Smooth muscle cell (in vitro differentiated cells): ENCODE measurements around the gene ATG7. TPM values are rescaled to one million over a fixed set of nuclear protein-coding genes. Genes with fewer than 3 reads are reported as not detected.

Source experiments
- DNase-seq: peaks from one replicate; lab custom pipeline; 2025; ENCODE audit not compliant: unreplicated experiment; lab: John Stamatoyannopoulos, UW
- H2AFZ ChIP-seq: fragments of 200-600 bp; sonication (generic); 2 replicates; pipeline ENCODE4 v1.6.0; 2016; ENCODE audit warnings: antibody characterized with exemption, low read depth, mild to moderate bottlenecking
- H3F3A ChIP-seq: fragments of 200-600 bp; sonication (generic); 2 replicates; pipeline ENCODE4 v1.6.0; 2017; ENCODE audit warnings: antibody characterized with exemption, low read depth
- H3K27ac ChIP-seq: fragments of 200-600 bp; sonication (generic); 2 replicates; pipeline ENCODE4 v1.5.1; 2016; ENCODE audit warnings: low read depth, mild to moderate bottlenecking
- H3K27me3 ChIP-seq: fragments of 200-600 bp; sonication (generic); 2 replicates; pipeline ENCODE4 v1.6.1; 2016; ENCODE audit warnings: low read depth, mild to moderate bottlenecking
- H3K36me3 ChIP-seq: fragments of 200-600 bp; sonication (generic); 2 replicates; pipeline ENCODE4 v1.5.1; 2016; ENCODE audit warnings: low read depth
- H3K4me1 ChIP-seq: fragments of 200-600 bp; sonication (generic); 2 replicates; pipeline ENCODE4 v1.5.1; 2016; ENCODE audit warnings: low read depth
- H3K4me2 ChIP-seq: fragments of 200-600 bp; sonication (generic); 2 replicates; pipeline ENCODE4 v1.6.0; 2016; ENCODE audit warnings: mild to moderate bottlenecking
- H3K4me3 ChIP-seq: fragments of 200-600 bp; sonication (generic); 2 replicates; pipeline ENCODE4 v1.5.1; 2016; ENCODE audit warnings: mild to moderate bottlenecking
- H3K79me2 ChIP-seq: fragments of 200-600 bp; sonication (generic); 2 replicates; pipeline ENCODE4 v1.6.0; 2016; ENCODE audit warnings: low read depth, mild to moderate bottlenecking
- H3K9ac ChIP-seq: fragments of 200-600 bp; sonication (generic); 2 replicates; pipeline ENCODE4 v1.6.0; 2016; ENCODE audit warnings: low read depth
- H3K9me3 ChIP-seq: fragments of 200-600 bp; sonication (generic); replicated peaks from 2 replicates; pipeline ENCODE4 v1.5.1; 2016; ENCODE audit warnings: low read depth
- H4K20me1 ChIP-seq: fragments of 200-600 bp; sonication (generic); 2 replicates; pipeline ENCODE4 v1.6.0; 2016; ENCODE audit warnings: low read depth
- WGBS: methylation state at CpG from one replicate; pipeline ENCODE4 v1.1.7; 2016; ENCODE audit warnings: low lambda C conversion rate; 5-methylcytosine and 5-hydroxymethylcytosine counted together
- polyA plus RNA-seq: library from polyadenylated mRNA; unstranded; fragments of >200 nt; fragmentation: Nextera tagmentation; extraction: Ambion mirVana; gene quantifications from 2 replicates; pipeline ENCODE4 v1.2.1, GENCODE V29; 2016
- total RNA-seq: library from RNA; depleted of rRNA; stranded (reverse); fragments of >200 nt; gene quantifications from 2 replicates; pipeline ENCODE4 v1.2.3, GENCODE V29; 2014
- TF ChIP-seq, protein P1 (sequence below): fragments of 200-600 bp; sonication (generic); IDR thresholded peaks from 2 replicates; pipeline ENCODE4 v1.5.1; 2017; ENCODE audit warnings: borderline replicate concordance, mild to moderate bottlenecking, antibody characterized with exemption; ENCODE audit not compliant: insufficient read depth, poor library complexity, severe bottlenecking

Gene ATG7
- total and polyA plus RNA-seq, 2 experiments from 2014 or later, result 19.4 to 40.3 TPM

DNA sequence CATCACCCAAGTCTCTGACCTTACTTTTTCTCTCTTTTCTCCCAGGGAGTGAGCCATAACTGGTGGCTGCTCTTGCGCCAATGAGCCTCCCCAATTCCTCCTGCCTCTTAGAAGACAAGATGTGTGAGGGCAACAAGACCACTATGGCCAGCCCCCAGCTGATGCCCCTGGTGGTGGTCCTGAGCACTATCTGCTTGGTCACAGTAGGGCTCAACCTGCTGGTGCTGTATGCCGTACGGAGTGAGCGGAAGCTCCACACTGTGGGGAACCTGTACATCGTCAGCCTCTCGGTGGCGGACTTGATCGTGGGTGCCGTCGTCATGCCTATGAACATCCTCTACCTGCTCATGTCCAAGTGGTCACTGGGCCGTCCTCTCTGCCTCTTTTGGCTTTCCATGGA is 13.2 kb upstream of the ATG7 start:
- DNase-seq, result no peak
- no peak overlapping the region for H3K27ac ChIP-seq
- no peaks in the 10 kb centered on the region for H3F3A ChIP-seq
- H3K4me1 ChIP-seq, result no peaks in the 10 kb centered on the region
- no peaks in the 10 kb centered on the region for H3K27me3 ChIP-seq
- H2AFZ ChIP-seq, result no peak overlapping the region
- no peaks in the 10 kb centered on the region for H3K79me2 ChIP-seq
- no peak overlapping the region for H3K9ac ChIP-seq
- no peaks in the 10 kb centered on the region for H3K9me3 ChIP-seq
- H3K4me3 ChIP-seq, result no peak overlapping the region
- 92% methylated on average over 11 of the region's 11 CpGs for WGBS
- TF ChIP-seq, protein P1, sequence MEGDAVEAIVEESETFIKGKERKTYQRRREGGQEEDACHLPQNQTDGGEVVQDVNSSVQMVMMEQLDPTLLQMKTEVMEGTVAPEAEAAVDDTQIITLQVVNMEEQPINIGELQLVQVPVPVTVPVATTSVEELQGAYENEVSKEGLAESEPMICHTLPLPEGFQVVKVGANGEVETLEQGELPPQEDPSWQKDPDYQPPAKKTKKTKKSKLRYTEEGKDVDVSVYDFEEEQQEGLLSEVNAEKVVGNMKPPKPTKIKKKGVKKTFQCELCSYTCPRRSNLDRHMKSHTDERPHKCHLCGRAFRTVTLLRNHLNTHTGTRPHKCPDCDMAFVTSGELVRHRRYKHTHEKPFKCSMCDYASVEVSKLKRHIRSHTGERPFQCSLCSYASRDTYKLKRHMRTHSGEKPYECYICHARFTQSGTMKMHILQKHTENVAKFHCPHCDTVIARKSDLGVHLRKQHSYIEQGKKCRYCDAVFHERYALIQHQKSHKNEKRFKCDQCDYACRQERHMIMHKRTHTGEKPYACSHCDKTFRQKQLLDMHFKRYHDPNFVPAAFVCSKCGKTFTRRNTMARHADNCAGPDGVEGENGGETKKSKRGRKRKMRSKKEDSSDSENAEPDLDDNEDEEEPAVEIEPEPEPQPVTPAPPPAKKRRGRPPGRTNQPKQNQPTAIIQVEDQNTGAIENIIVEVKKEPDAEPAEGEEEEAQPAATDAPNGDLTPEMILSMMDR, result no peak
- H3K36me3 ChIP-seq, result no peaks in the 10 kb centered on the region
- H3K4me2 ChIP-seq, result no peak overlapping the region
- no peaks in the 10 kb centered on the region for H4K20me1 ChIP-seq

DNA sequence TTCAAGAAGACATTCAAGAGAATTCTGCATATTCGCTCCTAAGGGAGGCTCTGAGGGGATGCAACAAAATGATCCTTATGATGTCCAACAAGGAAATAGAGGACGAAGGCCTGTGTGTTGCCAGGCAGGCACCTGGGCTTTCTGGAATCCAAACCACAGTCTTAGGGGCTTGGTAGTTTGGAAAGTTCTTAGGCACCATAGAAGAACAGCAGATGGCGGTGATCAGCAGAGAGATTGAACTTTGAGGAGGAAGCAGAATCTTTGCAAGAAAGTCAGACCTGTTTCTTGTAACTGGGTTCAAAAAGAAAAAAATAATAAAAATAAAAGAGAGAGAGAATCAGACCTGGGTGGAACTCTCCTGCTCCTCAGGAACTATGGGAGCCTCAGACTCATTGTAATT is 11.7 kb upstream of the ATG7 start:
- H3K4me3 ChIP-seq, result no peak overlapping the region
- H3K9me3 ChIP-seq, result no peaks in the 10 kb centered on the region
- no peaks in the 10 kb centered on the region for H3K27me3 ChIP-seq
- WGBS, result 87% methylated on average over 3 of the region's 3 CpGs
- H3K27ac ChIP-seq, result no peak overlapping the region
- TF ChIP-seq, protein P1, result no peak
- H3F3A ChIP-seq, result no peaks in the 10 kb centered on the region
- no peaks in the 10 kb centered on the region for H4K20me1 ChIP-seq
- no peak overlapping the region for H2AFZ ChIP-seq
- no peaks in the 10 kb centered on the region for H3K36me3 ChIP-seq
- no peaks in the 10 kb centered on the region for H3K79me2 ChIP-seq
- H3K4me1 ChIP-seq, result no peaks in the 10 kb centered on the region
- H3K4me2 ChIP-seq, result no peak overlapping the region
- DNase-seq, result no peak
- H3K9ac ChIP-seq, result no peak overlapping the region

DNA sequence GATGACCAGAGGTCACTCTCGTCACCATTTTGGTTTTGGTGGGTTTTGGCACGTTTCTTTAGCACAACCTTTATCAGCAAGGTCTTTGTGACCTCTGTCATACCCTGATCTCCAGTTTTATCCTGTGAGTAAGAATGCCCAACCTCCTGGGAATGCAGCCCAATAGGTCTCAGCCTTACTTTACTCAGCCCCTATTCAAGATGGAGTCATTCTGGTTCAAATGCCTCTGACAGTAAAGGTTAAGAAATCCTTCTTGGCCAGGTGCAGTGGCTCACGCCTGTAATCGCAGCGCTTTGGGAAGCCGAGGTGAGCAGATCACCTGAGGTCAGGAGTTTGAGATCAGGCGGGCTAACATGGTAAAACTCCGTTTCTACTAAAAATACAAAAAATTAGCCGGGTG is 3.2 kb upstream of the ATG7 start:
- WGBS, result 93% methylated on average over 9 of the region's 9 CpGs
- peaks cover 16% of the 10 kb centered on the region for H3K79me2 ChIP-seq
- no peak overlapping the region for H3K4me3 ChIP-seq
- H3K36me3 ChIP-seq, result no peaks in the 10 kb centered on the region
- no peak overlapping the region for H3K27ac ChIP-seq
- TF ChIP-seq, protein P1, result no peak
- H3K4me2 ChIP-seq, result no peak overlapping the region
- H4K20me1 ChIP-seq, result no peaks in the 10 kb centered on the region
- H3K4me1 ChIP-seq, result peaks cover 8% of the 10 kb centered on the region
- no peaks in the 10 kb centered on the region for H3F3A ChIP-seq
- no peak for DNase-seq
- H3K9me3 ChIP-seq, result no peaks in the 10 kb centered on the region
- no peak overlapping the region for H2AFZ ChIP-seq
- H3K9ac ChIP-seq, result no peak overlapping the region
- H3K27me3 ChIP-seq, result no peaks in the 10 kb centered on the region

DNA sequence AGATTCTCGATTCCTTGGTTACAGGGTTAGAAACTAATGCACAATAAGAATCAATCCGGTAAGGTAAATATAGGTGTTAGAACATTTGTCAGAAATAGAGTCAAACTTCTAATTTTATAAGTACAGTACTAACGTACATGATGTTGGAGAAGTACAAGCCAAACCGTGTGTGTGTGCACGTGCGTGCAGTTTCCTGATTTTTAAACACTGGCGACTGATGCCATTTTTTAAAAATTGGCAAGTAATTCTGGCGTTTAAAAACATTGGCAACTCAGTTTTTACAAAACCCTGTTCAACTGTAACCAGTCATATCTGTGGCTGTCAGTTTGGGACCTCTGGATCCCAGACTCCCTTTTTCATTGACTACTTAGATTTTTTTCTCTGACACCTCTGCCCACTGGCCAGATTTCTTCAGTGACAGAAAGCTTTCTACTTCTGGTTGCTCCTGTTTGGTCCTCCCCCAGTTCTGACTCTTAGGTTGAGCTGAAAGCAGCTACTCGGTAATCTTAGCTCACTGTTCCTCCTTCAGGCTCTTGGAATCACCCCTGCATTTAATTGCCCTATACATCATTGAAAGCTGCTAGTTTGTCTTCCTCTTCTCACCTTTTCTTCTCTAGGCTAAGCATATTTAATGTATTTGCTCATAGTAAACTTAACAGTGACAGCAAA is 843 bp downstream of the ATG7 start:
- Histone ChIP-seq H3K4me3 (peak overlapping the region; percentile 65), H3K79me2 (peaks cover 54% of the 10 kb centered on the region), H3K36me3 (no peaks in the 10 kb centered on the region), H3F3A (no peaks in the 10 kb centered on the region), H4K20me1 (no peaks in the 10 kb centered on the region), H3K4me2 (peak overlapping the region; percentile 85), H3K9me3 (no peaks in the 10 kb centered on the region), H3K27me3 (no peaks in the 10 kb centered on the region), H3K4me1 (peaks cover 8% of the 10 kb centered on the region), H2AFZ (no peak overlapping the region), H3K9ac (peak overlapping the region; percentile 93), H3K27ac (peak overlapping the region; percentile 67)
- TF ChIP-seq, protein P1, result no peak
- 20% methylated on average over 9 of the region's 9 CpGs for WGBS
- no peak for DNase-seq
